GM20431 (cell line): ENCODE measurements around the gene VAX1.
"Not testable (repeated sequence)": the region's sequence is repeated elsewhere in the genome, so short reads cannot be mapped to it uniquely, and the experiment has no call there.

Experiments
- in situ Hi-C: fragments of 300-500 bp; cut with MseI, MboI; formaldehyde crosslinking; loops from one replicate; pipeline ENCODE4 v1.15.0; 2020; ENCODE audit warnings: low sequenced_read_pairs; ENCODE audit not compliant: unreplicated experiment

The VAX1 gene

DNA sequence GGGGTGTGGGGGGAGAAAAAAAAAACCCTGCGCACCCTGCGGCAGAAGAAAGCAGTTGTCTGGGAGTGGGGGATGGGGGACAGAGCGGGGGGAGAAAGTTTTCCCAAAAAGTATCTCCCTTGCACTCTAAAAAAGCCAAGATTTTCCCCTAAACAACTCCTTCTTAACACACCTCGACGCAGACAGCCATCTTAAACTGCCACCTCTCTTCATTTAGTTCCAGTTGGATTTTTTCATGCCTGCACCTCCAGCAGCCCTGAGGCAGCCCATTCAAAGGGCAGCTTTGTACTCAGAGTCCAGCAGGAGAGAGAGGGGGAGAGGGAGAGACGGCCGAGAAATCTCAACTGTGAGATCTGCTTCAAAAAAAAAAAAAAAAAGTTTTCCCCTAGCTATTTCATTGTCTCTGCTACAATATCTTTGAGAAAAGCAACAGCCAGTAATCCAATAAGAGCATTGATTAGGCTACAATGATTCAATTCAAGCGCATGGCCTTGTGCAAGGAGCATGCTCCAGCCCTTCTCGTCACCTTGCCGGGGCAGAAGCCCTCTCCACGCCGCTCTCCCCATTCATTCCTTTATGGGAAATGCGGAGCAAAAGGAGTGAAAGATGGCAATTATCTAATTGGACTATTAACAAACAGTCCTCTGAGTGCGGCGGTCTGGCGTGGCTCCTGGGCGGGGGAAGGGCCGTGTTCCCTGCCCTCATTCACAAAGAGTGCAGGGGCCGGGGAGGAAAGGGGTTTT lies 939 bp upstream of the VAX1 start:
- in situ Hi-C loops: no loop called here

DNA sequence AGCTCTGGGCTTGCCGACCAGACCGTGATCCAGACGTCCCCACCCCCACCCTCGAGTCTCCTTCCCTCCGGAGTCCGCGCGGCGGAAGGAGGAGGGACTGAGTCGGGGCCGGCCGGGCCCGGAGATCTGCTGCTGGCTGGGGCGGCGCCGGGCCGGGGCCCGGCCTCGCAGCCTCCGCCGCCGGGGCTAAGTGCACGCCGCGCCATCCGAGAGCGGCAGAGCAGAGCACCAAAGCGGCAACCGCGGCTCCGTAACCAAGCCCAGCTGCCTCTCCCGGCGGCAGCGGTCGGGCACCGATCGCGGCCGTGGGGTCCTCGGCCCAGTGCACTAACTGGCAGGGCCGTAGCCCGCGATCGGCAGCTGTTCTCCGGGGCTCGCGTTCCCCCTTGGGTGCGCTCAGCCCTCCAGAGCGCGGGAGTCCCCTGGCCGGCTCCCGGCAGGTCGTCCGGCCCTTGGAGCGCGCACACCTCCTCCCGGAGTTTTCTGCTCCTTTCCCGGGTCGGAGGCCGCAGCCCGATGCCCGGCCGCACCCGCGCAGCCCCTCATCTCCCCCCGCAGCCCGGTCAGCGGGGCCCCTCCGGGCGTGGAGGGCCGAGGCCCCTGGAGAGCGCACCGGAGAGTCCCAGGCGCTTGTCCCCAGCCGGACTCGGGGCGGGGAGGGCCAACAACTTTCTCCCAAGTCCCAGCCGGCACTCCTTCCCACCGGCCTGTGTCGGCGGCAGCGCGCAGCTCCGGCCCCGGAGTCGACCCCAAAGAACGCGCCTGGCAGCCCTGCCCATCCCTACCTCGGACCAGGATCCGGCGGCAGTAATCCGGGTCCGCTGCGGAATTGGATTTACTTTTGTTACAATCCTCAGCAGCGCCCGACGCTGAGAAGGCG lies 799 bp downstream of the VAX1 start:
- in situ Hi-C loops: no loop called here

DNA sequence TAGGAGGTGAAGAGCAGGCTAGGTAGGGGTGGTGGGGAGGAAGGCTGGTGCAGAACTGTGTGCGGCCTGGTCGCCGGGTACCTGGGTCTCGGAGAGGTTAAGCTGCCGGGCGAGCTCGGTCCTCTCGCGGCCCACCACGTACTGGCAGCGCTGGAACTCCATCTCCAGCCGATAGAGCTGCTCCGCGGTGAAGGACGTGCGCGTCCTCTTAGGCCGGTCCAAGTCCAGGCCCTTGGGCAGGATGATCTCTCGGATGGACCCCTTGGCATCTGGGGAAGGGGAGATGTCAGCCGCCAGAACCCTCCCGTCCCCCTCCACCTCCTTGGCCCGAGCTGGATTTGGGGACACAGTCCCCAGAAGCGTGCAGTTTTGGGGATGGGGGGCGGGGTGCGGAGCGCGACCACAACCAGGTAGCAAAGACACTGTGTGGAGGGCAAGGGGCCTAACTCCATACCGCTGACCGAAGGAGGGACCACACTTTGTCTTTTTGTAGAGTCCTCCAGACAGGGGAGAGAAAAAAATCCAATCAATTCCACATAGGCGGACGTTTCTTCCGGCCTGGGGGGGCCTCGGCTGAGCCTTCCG lies 1.6 kb downstream of the VAX1 start:
- in situ Hi-C loops: no loop called here

DNA sequence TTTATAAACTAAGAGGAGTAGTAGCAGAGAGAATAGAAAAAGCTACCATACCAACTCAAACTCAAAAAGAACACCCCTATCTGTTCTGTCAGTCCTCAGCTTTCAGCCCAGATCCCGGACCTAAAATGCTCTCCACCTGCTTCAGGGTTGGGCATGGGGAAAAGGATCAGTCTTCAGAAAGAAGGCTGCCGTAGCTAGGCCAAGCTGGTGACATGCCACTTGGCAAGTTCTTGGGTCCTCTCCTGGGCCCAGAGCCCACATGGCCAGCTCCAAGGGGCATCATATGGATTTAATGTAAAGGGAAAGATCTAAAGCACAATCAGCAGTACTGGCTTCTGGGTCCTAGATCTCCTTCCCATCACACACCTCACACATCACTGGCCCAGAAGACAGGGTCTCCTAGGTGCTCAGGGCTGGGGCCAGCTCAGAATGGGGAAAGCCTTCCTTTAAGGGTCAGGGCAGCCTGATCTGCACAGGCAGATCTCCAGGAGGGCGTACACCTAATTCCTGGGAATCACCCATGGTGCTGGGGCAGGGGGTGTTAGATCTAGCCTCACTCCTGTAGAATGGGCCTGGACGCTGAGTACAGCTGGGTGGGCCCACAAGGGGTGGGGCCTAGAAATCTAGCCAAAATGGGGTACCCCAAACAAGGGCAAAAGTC lies 2.5 kb downstream of the VAX1 start:
- in situ Hi-C loops: no loop called here

DNA sequence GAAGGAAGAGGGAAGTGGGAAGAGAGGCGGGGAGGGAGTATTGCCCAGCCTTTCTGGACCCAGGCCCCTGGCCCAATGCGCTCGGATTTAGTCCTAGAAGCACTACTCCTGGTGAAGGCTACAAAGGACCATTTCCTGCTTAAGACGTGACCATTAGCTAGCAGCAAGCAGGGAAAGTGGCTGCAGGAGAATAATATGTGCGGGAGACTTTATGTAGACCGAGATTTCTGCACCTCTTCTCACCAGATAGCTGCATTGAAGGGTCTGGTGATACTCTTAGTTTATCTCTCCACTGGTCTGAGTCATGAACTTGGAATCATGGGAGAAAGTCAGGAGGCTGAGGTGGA lies 3.1 kb downstream of the VAX1 start:
- in situ Hi-C loops: no loop called here

DNA sequence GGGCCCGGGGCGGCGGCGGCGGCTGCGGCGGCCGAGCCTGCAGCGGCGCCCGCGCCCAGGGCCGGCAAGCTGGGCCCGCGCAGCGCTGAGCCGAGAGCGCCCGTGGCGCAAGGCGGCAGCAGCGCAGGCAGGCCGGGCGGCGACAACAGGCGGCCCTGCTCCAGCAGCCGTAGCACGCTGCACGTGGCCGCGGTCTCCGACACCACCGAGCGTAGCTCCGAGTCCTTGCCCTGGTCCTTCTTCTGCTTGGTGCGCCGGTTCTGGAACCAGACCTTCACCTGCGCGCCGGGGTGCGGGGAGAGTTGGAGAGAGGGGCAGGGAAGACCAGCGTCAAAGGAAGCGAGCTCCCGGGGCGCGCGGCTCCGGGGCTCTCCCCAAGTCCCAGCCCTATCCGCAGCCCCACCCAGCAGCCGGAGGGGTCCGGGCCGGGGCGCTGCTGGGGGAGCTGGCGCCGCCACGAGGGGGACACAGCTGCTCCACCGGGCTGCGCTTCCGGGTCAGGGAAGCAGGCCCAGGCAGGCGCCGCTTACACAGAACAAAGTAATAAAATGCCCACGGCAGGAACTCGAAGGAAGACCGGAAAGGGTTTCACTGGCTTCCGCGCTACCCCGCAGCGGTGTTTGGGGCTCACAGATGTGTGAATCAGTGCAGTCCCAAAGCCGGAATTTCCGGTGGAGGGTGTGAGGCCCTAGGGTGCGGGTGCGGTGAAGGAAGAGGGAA lies 3.6 kb downstream of the VAX1 start:
- in situ Hi-C loops: no loop called here

DNA sequence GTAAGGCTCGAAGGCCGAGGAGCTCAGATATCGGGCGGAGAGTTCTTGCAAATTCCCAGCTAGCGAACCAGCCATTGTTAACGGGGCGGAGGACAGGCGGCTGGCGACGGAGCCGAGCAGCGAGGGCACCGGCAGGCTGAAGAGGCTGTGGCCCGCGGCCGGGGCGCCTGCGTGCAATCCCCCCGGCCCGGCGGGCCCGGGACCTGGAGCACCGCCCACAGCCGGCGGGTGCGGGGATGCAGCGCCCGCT lies 4.1 kb downstream of the VAX1 start:
- in situ Hi-C loops: no loop called here

DNA sequence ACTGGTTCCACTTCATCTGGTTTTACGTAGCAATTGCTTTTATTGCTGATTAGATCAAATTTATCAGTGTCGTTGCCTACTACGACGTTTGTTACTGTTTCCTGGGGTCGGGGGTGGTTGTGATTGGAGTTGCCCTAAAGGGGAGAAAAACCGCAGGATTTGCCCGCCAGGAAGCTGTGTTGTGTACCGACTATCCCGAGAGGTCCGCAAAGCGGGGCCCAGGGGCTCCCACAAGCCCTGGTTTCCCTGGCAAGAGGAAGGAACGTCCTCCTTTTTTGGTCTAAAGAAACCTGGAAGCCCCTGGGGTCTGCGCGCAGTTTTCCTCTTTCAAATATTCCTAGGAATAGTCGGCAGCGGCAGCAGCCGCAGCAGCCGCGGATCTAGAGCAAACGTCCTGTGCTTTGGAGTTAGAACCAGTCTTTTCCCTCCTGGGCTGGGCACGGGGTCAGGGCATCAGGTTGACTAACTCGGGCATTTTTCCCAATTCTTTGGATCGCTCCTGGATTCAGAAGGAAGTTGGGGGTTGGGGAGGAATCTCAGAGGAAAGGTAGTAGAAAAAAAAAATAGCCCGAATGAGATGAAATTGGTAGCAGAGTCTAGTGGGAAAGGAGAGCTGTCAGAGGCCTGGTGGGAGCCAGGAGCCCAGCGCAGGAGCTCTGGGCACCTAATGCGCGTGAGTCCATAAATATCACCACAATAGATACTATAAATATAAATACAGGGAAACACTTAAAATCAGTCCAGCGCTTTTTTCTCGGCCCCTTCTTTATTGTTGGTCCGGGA lies 4.6 kb downstream of the VAX1 start:
- in situ Hi-C loops: no loop called here

DNA sequence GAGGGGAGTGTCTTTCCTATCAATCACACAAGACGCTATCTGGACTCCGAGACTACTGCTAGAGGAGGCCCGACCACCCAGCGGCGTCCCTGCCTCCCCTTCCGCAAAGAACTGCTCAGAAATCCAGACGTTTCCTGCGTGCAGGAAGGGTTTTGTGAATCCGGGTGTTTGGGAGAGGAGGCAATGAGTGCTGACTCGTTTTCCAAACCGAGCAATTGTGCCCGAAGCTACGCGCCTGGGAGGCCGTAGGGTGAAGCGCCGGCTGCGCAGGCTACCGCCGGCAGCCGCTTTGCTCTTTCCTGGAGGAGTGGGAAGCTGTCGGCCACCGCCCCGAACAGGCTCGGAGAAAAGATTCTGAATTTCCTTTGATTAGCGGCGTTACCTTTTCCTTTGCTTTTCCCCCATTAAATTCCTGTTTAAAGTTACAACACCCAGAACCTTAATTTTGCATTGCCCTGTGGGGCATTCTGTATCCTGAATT lies 5.3 kb downstream of the VAX1 start:
- in situ Hi-C loops: no loop called here

DNA sequence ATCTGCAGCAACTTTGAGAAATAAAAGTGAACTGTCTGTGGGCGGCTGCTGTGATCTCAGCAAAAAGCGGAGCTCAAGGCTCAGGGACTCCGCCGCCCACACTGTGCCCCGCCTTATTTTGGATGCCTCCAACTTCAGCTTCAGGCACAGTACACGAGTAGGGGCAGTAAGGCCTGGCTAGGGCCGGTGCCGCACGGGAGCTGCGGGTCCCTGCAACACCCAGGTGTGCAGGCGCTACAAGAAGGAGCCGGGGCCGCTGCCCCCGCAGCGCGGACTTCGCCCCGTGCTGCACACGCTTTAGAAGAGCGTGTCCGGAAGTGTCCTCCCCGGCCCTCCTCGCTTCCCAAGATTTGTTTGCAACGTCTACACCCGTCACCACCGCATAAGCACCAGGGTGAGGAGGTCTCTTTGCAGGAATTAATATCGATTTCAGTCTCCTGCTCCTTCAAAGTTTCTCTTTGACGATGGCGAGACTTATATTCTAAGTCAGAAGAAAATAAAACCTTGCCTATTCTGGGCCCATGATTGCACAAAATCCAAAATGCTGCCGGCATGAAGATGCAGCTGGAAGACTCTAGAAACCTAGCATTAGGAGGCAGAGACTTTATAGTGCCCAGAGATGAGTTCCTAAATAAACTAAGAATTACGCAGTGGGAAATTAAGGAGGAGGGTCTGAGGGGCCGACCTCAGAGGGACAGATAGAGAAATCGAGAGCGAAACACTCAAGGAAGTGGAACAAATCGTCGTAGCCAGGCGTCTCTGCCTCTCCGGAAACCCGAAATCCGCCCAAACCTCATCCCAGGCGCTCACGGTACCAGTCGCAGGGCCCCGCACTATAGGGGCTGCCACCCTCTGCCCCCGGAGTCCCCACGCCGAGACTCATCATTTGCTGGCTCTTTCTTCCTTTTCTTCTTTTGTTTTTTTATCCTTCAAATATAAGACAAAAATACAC lies 6.4 kb downstream of the VAX1 start:
- in situ Hi-C loops: no loop called here

DNA sequence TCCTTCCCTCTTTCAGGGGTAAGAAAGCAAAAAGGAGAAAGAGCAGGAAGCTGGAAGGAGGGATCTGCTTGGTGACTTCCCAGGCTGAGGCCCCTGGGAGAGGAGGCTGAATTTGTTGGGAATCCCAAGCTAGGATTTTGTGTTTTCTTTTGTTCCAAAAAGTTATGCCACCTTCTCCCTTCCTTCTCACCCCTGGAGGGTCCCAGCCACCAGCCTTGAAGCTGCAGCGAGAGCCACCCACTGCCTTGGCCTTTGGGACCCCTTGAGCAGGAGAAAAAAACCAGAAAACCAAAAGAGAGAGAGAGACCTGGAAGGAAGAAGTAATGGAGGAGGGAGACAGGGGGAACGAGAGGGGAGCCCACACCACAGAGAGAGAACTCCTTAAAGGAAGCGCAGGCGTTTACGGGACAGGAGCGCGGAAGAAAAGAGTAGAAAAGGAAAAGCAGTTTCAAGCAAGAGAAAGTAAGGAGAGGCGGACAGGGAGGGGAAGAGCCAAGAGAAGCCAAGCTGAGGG lies 7.2 kb downstream of the VAX1 start:
- in situ Hi-C loops: no loop called here

DNA sequence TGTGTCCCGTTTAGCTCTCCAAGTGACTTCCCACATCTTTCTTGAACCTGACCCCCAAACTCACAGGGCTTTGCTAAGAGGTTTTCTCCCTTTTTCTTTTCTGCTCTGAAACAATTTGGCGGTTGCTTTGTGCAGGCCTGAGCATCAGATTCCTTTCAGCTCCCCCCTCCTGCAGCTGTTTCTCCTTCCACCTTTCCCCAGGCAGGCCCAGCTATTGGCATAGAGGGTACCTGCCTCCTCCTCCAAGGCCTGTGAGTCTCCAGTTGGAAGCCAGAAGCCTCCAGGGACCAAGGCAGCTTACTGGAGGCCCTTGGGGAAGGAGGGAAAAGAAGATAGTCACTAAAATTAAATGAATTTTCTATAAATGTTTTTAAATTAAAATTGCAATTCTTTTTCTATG lies 7.7 kb downstream of the VAX1 start:
- in situ Hi-C loops: no loop called here

DNA sequence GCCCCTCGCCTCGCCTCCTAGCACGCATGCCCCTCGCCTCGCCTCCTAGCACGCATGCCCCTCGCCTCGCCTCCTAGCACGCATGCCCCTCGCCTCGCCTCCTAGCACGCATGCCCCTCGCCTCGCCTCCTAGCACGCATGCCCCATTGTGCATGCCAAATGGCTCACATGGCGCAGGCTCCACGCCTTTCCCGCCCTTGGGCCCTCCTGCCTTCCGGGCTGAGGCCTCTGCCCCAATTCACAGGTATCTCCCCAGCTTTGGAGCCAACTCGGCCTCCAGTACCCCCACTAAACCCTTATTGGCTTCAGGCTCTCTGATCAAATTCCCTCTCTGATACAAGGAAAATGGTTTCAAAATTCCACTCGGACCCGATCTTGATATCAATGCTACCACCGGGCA lies 11.4 kb downstream of the VAX1 start:
- in situ Hi-C loops: not testable (repeated sequence)

DNA sequence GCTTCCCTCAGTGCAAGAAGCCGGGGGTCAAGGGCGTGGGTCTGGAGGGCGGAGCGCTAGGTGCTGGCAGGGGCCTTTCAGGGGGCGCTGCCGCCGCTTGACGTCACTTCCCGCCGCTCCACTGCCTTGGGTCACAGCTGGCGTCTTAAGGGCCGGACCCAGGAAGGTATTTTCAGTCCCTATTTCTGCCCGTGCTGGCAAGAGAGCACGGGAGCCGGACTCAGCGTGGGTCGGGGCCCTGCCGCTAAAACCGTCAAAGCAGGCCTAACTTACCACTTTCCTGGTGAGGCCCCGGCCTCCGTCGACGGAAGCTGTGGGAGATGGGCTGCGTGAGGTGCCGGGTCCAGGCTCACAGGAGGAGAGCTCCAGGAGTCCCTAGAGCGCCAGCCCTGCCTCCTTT lies 12.0 kb downstream of the VAX1 start:
- in situ Hi-C loops: no loop called here

DNA sequence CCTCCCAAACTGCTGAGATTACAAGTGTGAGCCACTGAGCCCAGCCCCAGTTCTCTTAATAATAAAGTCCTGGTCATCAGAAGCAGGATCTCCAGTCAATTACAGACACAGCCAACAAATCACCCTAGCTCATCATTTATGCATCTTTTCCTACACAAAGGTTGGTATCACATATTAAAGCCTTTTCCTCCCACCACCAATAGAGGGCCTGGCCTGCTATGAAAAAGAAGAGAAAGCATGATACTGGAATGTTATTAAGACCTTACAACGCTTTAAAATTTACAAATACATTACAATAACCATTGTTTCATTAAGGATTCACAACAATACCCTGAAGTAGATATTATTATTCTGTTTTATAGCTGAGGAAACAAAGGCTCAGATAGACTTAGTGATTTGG lies 25.9 kb downstream of the VAX1 start:
- in situ Hi-C loops: no loop called here

DNA sequence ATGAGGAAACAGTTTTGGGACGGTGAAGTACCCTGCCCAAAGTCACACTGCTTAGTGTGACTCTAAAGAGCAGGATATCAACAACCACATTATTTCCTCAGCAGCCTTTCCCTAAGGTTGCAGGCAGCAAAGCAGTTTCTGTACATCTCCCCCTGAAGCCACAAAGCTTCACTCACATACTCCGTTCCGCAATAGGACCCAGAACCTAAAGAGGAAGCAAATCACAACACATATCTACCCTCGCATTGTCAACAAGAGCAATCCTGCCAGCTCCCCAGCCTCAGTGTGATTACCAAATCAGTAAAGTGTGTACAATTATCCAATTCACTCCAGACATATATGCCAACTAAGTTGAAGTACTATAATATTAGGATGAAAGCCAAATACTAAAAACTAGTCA lies 30.8 kb downstream of the VAX1 start:
- in situ Hi-C loops: no loop called here

DNA sequence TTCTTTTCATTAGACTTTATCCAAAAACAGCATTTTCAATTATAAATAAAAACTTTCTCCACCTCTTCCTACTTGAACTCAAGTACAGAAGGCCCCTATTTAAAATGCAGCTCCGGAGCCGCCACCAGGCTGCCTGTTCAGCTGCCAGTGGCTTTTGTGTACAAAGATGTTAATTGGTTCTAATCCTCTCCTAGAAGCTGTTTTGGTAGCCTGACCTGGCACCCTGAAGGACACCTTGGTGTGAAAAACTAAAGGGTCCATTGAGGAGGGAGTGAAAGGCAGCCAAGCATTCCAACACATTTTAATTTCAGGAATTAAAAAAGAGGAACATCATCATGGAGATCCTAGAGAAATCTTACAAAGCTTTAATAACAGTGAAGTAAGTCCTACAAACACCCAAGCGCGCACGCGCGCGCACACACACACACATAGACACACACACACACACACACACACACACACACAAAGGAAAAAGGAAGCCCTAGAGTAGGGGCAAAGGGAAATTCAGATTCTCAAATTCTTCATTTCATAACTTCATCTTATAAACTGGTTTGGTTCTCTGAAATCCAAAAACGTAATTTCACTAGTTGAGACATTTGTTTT lies 41.4 kb downstream of the VAX1 start:
- in situ Hi-C loops: no loop called here

DNA sequence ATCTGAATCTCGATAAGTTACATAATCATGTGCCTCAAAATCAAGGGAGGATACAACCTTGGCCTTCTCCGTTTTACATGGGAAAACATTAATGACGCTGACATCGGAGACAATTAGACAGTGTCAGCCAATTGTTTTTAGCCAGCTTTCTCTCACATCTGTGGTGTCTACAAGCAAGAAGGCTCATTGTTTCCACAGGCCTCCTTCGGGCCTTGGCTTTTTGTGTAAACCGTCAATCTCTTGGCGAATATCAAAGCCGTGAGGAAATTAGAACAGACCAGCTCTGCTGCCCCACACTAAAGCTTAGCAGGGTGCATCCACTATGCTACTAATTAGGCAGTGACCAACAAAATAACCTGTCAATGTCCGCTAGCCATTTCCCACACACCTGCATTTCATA lies 43.2 kb downstream of the VAX1 start:
- in situ Hi-C loops: no loop called here
